GM21576 (cell line): ENCODE measurements around the gene MEIG1.
A peak's percentile ranks its signal among the peaks of the same experiment; 100 is the strongest.
"Not testable (repeated sequence)": the region's sequence is repeated elsewhere in the genome, so short reads cannot be mapped to it uniquely, and the experiment has no call there.

Source experiments
- ATAC-seq: cut with Tn5 transposase; IDR thresholded peaks from one replicate; pipeline ENCODE4 v1.9.1; 2021; ENCODE audit warnings: mild to moderate bottlenecking, moderate library complexity; ENCODE audit not compliant: unreplicated experiment

The MEIG1 gene

GRCh38 chr10:14959221-14960057, at the start of gene MEIG1:
TSS of gene MEIG1 (plus strand) at chr10:14959388. CDS start at chr10:14966469, 7,081 bp downstream.
- ATAC-seq = peak; percentile 73

- ATAC-seq = no peak
Measured at GRCh38 chr10:14910953-14911352, 48.2 kb upstream of the MEIG1 start.

GRCh38 chr10:14911801-14912200, 47.4 kb upstream of the MEIG1 start:
- ATAC-seq = no peak

DNA sequence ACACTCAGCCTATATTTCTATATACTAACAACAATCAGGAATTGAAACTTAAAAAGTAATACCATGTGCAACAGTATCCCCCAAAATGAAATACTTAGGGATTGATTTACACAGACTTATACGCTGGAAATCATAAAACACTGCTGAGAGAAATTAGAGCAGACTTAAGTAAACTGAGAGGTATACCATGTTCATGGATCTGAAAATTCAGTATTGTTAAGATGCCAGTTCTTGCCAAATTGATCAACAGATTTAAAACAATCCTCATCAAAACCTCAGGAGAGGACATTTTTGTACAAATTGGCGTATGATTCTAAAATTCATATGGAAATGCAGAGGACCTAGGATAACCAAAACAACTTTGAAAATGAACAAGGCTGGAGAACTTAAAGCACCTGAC, 42.6 kb upstream of the MEIG1 start:
- no peak for ATAC-seq

GRCh38 chr10:14917827-14918226, 41.4 kb upstream of the MEIG1 start:
- no peak for ATAC-seq

DNA sequence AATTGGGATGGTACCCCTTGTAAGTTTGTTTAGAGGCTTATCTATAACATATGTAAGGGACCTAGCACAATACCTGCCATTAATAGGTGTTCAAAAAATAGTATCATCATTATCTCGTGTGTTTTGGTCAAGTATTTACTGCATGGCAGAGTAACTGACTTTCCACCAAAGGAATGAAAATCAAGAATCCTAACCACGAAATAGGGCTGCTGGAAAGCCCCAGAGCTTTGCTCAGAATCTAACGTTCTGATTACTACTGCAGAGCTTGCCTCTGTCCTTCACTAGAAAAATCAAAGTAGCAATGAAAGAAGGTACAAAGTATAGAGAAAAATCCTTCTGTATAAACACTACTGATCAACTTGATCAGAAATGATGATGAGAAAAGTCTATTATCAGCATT, 40.2 kb upstream of the MEIG1 start:
- no peak for ATAC-seq

- ATAC-seq = no peak
Measured at GRCh38 chr10:14924013-14924412, 35.2 kb upstream of the MEIG1 start.

GRCh38 chr10:14925268-14925667, 33.9 kb upstream of the MEIG1 start:
- no peak for ATAC-seq

GRCh38 chr10:14926061-14926470, 33.1 kb upstream of the MEIG1 start:
- ATAC-seq = peak; percentile 21

DNA sequence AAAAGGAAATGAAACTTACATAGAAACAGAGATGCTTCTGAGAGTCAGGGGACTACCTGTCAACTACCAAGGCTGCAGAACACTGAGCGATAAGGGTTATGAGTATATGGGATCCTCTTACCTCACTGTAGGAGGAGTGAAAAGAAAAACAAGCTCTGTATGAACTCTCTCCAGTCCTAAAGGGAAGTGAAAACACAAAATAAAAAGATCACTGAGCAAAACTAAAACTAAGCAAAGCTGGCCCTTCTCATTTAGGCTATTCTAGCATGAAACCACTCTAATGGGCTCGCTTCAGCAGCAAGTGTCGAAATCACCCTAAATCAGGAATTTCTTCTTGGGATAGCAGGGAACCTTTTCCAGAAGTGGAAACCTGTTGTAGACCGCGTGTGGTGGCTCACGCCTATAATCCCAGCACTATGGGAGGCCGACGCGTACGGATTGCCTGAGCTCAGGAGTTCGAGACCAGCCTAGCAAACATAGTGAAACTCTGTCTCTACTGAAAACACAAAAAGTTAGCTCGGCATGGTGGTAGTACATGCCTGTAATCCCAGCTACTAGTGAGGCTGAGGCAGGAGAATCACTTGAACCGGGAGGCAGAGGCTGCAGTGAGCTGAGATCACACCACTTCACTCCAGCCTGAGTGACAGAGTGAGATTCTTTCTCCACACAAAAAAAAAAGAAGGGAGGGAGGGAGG, 32.3 kb upstream of the MEIG1 start:
- peak; percentile 97 for ATAC-seq

- ATAC-seq = no peak
Measured at GRCh38 chr10:14930610-14931009, 28.6 kb upstream of the MEIG1 start.

GRCh38 chr10:14936584-14936983, 22.6 kb upstream of the MEIG1 start:
- no peak for ATAC-seq

- not testable (repeated sequence) for ATAC-seq
Measured at GRCh38 chr10:14938971-14939370, 20.2 kb upstream of the MEIG1 start.

- peak; percentile 94 for ATAC-seq
Measured at GRCh38 chr10:14942147-14942949, 16.8 kb upstream of the MEIG1 start.

DNA sequence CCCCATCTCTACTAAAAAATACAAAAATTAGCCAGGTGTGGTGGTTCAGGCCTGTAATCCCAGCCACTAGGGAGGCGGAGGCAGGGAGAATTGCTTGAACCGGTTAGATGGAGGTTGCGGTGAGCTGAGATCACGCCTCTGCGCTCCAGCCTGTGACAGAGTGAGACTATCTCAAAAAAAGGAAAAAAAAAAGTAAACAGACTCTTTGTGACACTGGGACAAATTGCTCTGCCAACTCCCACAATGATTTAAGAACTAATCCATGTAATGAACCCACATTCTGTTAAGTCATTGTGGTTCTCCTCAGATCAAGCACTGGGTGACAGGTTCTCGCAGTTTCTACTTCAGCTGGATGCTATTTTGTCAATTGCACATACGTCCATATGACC, 16.2 kb upstream of the MEIG1 start:
- not testable (repeated sequence) for ATAC-seq

- ATAC-seq = no peak
Measured at GRCh38 chr10:14945108-14945507, 14.1 kb upstream of the MEIG1 start.

DNA sequence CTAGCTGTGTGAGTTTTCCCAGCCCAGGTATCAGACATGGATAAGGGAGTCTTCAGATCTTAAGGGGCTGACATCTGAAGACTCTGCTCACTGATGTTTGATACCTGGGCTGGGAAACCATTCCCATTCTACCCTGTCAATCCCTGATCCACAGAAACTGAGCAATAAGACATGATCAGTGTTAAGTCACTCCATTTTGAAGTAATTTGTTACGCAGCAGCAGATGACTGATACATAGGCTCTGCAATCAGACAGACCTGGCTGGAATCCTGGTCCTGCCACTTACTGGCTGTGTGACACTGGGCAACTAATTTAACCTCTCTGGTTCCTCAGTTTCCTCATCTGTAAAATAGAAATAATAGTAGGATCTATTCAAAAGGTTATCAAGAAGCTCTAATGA, 11.9 kb upstream of the MEIG1 start:
- no peak for ATAC-seq

- no peak for ATAC-seq
Measured at GRCh38 chr10:14949291-14949690, 9.9 kb upstream of the MEIG1 start.

- no peak for ATAC-seq
Measured at GRCh38 chr10:14952851-14953423, 6.3 kb upstream of the MEIG1 start.

- peak; percentile 31 for ATAC-seq
Measured at GRCh38 chr10:14953424-14954000, 5.7 kb upstream of the MEIG1 start.
